K562 (cell line): ENCODE measurements around the gene HAPLN2. TPM values are rescaled to one million over a fixed set of nuclear protein-coding genes. Genes with fewer than 3 reads are reported as not detected.

ENCODE experiments used
- ATAC-seq: fragments of 200-7000 bp; cut with Tn5 transposase; 3 replicates; pipeline ENCODE4 v1.9.1; 2020; ENCODE audit warnings: moderate library complexity
- BruUV-seq: library from RNA; stranded (reverse); fragments of 400-500 nt; replicated peaks from 2 replicates; lab custom pipeline; 2021; lab: Mats Ljungman, UMichigan
- CTCF ChIA-PET: fragments of 300-600 bp; formaldehyde crosslinking; extraction: SDS; loops from one replicate; lab custom pipeline; 2021; ENCODE audit warnings: low intra/inter-chr PET ratio; lab: Yijun Ruan, JAX
- POLR2A ChIA-PET: fragments of 300-600, 350-650 bp; sonication (Branson Sonifier 250); formaldehyde crosslinking; extraction: SDS; loops from one replicate; lab custom pipeline; 2021; ENCODE audit warnings: antibody characterized with exemption, inconsistent platforms; lab: Yijun Ruan, JAX
- DNase-seq, 4 experiments: peaks; one replicate each; pipeline versions ENCODE4 v3.0.0 to v3.0.0-alpha.2; 2011 to 2018; ENCODE audit warnings: low spot score in 3 of 4, mixed read lengths in 3 of 4; ENCODE audit errors: extremely low read depth in 1 of 4
- FAIRE-seq: peaks from 2 replicates; lab custom pipeline; 2011; peaks lifted over from hg19 to GRCh38; lab: Jason Lieb, UNC
- H2AFZ ChIP-seq: 2 replicates; pipeline ENCODE4 v1.6.0; 2011; ENCODE audit warnings: low read depth, low read length, control low read depth, inconsistent platforms
- H3K27ac ChIP-seq: fragments of 200-600 bp; 3 replicates; pipeline ENCODE4 v1.8.0; 2011; ENCODE audit warnings: low read depth, mild to moderate bottlenecking, control low read depth, inconsistent platforms, low read length, moderate library complexity, mixed read lengths; ENCODE audit errors: extremely low read depth
- H3K27me3 ChIP-seq, 2 experiments: fragments of 300-600 bp in 1 of 2; 2 replicates in 1 of 2; 3 replicates in 1 of 2; pipeline versions ENCODE4 v1.6.0 to v1.8.0; 2011; ENCODE audit warnings: inconsistent platforms in 2 of 2, low read length in 2 of 2, mild to moderate bottlenecking in 1 of 2, mixed read lengths in 1 of 2, moderate library complexity in 1 of 2; ENCODE audit not compliant: control insufficient read depth in 2 of 2, insufficient read depth in 2 of 2
- H3K36me3 ChIP-seq: fragments of 300-600 bp; 3 replicates; pipeline ENCODE4 v1.8.0; 2011; ENCODE audit warnings: mild to moderate bottlenecking, low read length, inconsistent platforms; ENCODE audit not compliant: control insufficient read depth, insufficient read depth
- H3K4me1 ChIP-seq, 2 experiments: fragments of 200-600 bp in 1 of 2; replicated peaks in 1 of 2; 2 replicates in 1 of 2; 3 replicates in 1 of 2; pipeline versions ENCODE4 v1.5.1 to v1.8.0; 2011; ENCODE audit warnings: inconsistent platforms in 2 of 2, low read length in 2 of 2, mild to moderate bottlenecking in 1 of 2, mixed read lengths in 1 of 2, moderate library complexity in 1 of 2; ENCODE audit not compliant: control insufficient read depth in 2 of 2, insufficient read depth in 2 of 2
- H3K4me2 ChIP-seq: 2 replicates; pipeline ENCODE4 v1.6.1; 2011; ENCODE audit warnings: low read length, control low read depth, inconsistent platforms, mixed read lengths; ENCODE audit not compliant: insufficient read depth
- H3K4me3 ChIP-seq: fragments of 200-600 bp; sonication (generic), shearing (Covaris generic); 2 replicates; pipeline ENCODE4 v1.5.1; 2016; ENCODE audit warnings: control low read depth, inconsistent platforms
- H3K79me2 ChIP-seq: fragments of 200-600 bp; 3 replicates; pipeline ENCODE4 v1.8.0; 2011; ENCODE audit warnings: low read length, inconsistent platforms; ENCODE audit not compliant: control insufficient read depth, insufficient read depth
- H3K9ac ChIP-seq, 2 experiments: 2 replicates each; pipeline versions ENCODE4 v1.6.0 to v1.6.1; 2011; ENCODE audit warnings: low read depth in 2 of 2, low read length in 2 of 2, control low read depth in 1 of 2, inconsistent platforms in 1 of 2, mild to moderate bottlenecking in 1 of 2, mixed read lengths in 1 of 2; ENCODE audit not compliant: insufficient read depth in 1 of 2
- H3K9me1 ChIP-seq: one replicate; pipeline ENCODE4 v1.6.0; 2011; ENCODE audit warnings: inconsistent platforms, mild to moderate bottlenecking, low read length, moderate library complexity; ENCODE audit not compliant: control insufficient read depth, insufficient read depth
- H3K9me3 ChIP-seq: replicated peaks from 2 replicates; pipeline ENCODE4 v1.5.1; 2011; ENCODE audit warnings: low read depth, low read length, inconsistent platforms; ENCODE audit not compliant: control insufficient read depth, insufficient read depth
- H4K20me1 ChIP-seq: replicated peaks from 2 replicates; pipeline ENCODE4 v1.6.1; 2011; ENCODE audit warnings: low read length, inconsistent platforms, mixed read lengths; ENCODE audit not compliant: control insufficient read depth, insufficient read depth
- ARID1B ChIP-seq: fragments of 450-650 bp; IDR thresholded peaks from 2 replicates; pipeline ENCODE4 v1.6.1; 2016; ENCODE audit warnings: antibody characterized with exemption, mild to moderate bottlenecking, inconsistent platforms
- ARNT ChIP-seq, 2 experiments: fragments of 450-650 bp; IDR thresholded peaks; 2 replicates each; pipeline ENCODE4 v1.6.1; 2016; ENCODE audit warnings: mild to moderate bottlenecking in 1 of 2
- BRF1 ChIP-seq: IDR thresholded peaks from 3 replicates; pipeline ENCODE4 v1.6.1; 2011; ENCODE audit warnings: borderline replicate concordance, mild to moderate bottlenecking; ENCODE audit not compliant: insufficient read length; ENCODE audit errors: extremely low read depth
- CBFB ChIP-seq: sonication (generic); formaldehyde crosslinking; IDR thresholded peaks from 2 replicates; pipeline ENCODE4 v1.4.0; 2020; ENCODE audit warnings: mild to moderate bottlenecking, missing genetic modification reagents
- DPF2 ChIP-seq: fragments of 450-650 bp; IDR thresholded peaks from 2 replicates; pipeline ENCODE4 v1.6.1; 2016
- EGR1 ChIP-seq: fragments of 450-650 bp; conservative IDR thresholded peaks from 2 replicates; pipeline ENCODE4 v1.6.1; 2017; ENCODE audit warnings: mild to moderate bottlenecking
- HEY1 ChIP-seq: fragments of 250-450 bp; sonication (Bioruptor Pico); IDR thresholded peaks from 2 replicates; pipeline ENCODE4 v1.5.0; 2020; ENCODE audit warnings: mild to moderate bottlenecking, moderate library complexity, borderline replicate concordance
- JUN ChIP-seq, 2 experiments: sonication (generic) in 1 of 2; formaldehyde crosslinking in 1 of 2; IDR thresholded peaks; 2 replicates each; pipeline versions ENCODE4 v1.6.1 to v1.8.0; 2012 to 2022; ENCODE audit warnings: borderline replicate concordance in 2 of 2, mild to moderate bottlenecking in 2 of 2, improper control_type of control experiment in 1 of 2, low read depth in 1 of 2, low read length in 1 of 2, missing genetic modification reagents in 1 of 2
- JUND ChIP-seq, 2 experiments: IDR thresholded peaks; 2 replicates in 1 of 2; 3 replicates in 1 of 2; pipeline ENCODE4 v1.6.1; 2011; ENCODE audit warnings: borderline replicate concordance in 2 of 2, low read depth in 2 of 2, low read length in 2 of 2, improper control_type of control experiment in 1 of 2, missing biosample characterization in 1 of 2, missing genetic modification characterization in 1 of 2, missing genetic modification reagents in 1 of 2
- KDM5B ChIP-seq: fragments of 200-600 bp; sonication (generic); IDR thresholded peaks from 2 replicates; pipeline ENCODE4 v1.6.1; 2012; ENCODE audit warnings: low read depth, mild to moderate bottlenecking, moderate library complexity, low read length, control low read depth, inconsistent platforms; ENCODE audit not compliant: insufficient replicate concordance
- KLF13 ChIP-seq: fragments of 450-650 bp; IDR thresholded peaks from 2 replicates; pipeline ENCODE4 v1.6.1; 2016; ENCODE audit warnings: missing genetic modification characterization, low read depth, mild to moderate bottlenecking, missing compliant biosample characterization, moderate library complexity, borderline replicate concordance
- SMARCA4 ChIP-seq: fragments of 450-650 bp; IDR thresholded peaks from 2 replicates; pipeline ENCODE4 v1.6.1; 2016
- SOX6 ChIP-seq: fragments of 450-650 bp; IDR thresholded peaks from 2 replicates; pipeline ENCODE4 v1.6.1; 2014; ENCODE audit warnings: mild to moderate bottlenecking
- TEAD4 ChIP-seq, 2 experiments: sonication (generic) in 1 of 2; formaldehyde crosslinking in 1 of 2; IDR thresholded peaks; 2 replicates each; pipeline versions ENCODE4 v1.6.1 to v1.8.0; 2012 to 2022; ENCODE audit warnings: borderline replicate concordance in 1 of 2, inconsistent platforms in 1 of 2, low read length in 1 of 2, mild to moderate bottlenecking in 1 of 2, missing genetic modification reagents in 1 of 2
- WGBS: fragments of 100-300 bp; shearing (Covaris generic); methylation state at CpG from one replicate; pipeline ENCODE4 v1.1.6; 2016; ENCODE audit warnings: low coverage, mixed read lengths; ENCODE audit not compliant: insufficient coverage; ENCODE audit errors: missing lambda C conversion rate; 5-methylcytosine and 5-hydroxymethylcytosine counted together
- in situ Hi-C: fragments of 300-500 bp; cut with MboI; formaldehyde crosslinking; loops from 4 replicates; pipeline ENCODE4 v1.15.0; 2018; ENCODE audit warnings: inconsistent platforms, mixed read lengths
- intact Hi-C: fragments of 100-400 bp; cut with micrococcal nuclease; formaldehyde crosslinking; loops from 2 replicates; pipeline ENCODE4 v1.14.2; 2022
- polyA plus RNA-seq, 8 experiments: library from polyadenylated mRNA; depleted of rRNA in 4 of 8; stranded (reverse) in 5 of 8; unstranded in 3 of 8; fragments of >200 nt; fragmentation: Nextera tagmentation in 2 of 8; fragmentation: Illumina TruSeq in 1 of 8; extraction: Ambion mirVana in 2 of 8; extraction: Trizol in 1 of 8; gene quantifications; 2 replicates each; pipeline versions ENCODE4 v1.2.1 to v1.2.3, GENCODE V29; 2011 to 2014; ENCODE audit warnings: inconsistent platforms in 1 of 8, missing spikeins in 1 of 8
- total RNA-seq, 7 experiments: library from RNA; depleted of rRNA in 6 of 7; stranded (reverse); fragments of >200 nt in 6 of 7; fragmentation: Illumina TruSeq in 2 of 7; extraction: Trizol in 2 of 7; gene quantifications; 2 replicates each; pipeline versions ENCODE4 v1.2.1 to v1.2.3, GENCODE V29; 2011 to 2021; ENCODE audit warnings: low replicate concordance in 1 of 7

HAPLN2 gene
- total and polyA plus RNA-seq, 9 of the 15 experiments (the other 6 are each of a cell fraction or from before 2014, with no cell fraction given): 0.14 to 5.2 (median 3.8) TPM; not detected in 4

- Histone ChIP-seq H3K9me1 (no peaks in the 10 kb centered on the region), H2AFZ (no peak overlapping the region), H3K36me3 (no peaks in the 10 kb centered on the region), H3K27me3 (no peaks in the 10 kb centered on the region), H3K79me2 (no peaks in the 10 kb centered on the region; the same call in 2 of the 3 replicates), H4K20me1 (no peaks in the 10 kb centered on the region), H3K4me2 (no peak overlapping the region), H3K9me3 (no peaks in the 10 kb centered on the region), H3K9ac (no peak overlapping the region), H3K4me1 (peaks cover 16 to 78% of the 10 kb centered on the region in 2 experiments; a peak in 4 of 5 replicates), H3K4me3 (no peak overlapping the region), H3K27ac (no peak overlapping the region)
- no peak for DNase-seq
- TF ChIP-seq ARNT (IDR thresholded peaks at IDR 0.05): peak in 1 of 2 experiments; percentile 92; a peak in 1 of 4 replicates
- TF ChIP-seq HEY1: no peak
- BruUV-seq: no TSS peak
- 62% methylated on average over 2 of the region's 2 CpGs for WGBS
- ChIA-PET CTCF (no interaction called here), POLR2A (interaction anchor here (2.9 kb wide), 1 partner anchor 10 kb away, joined by 18 read pairs; no protein-coding TSS in a partner anchor)
- intact Hi-C loops (no loop called here), in situ Hi-C loops (no loop called here)
- FAIRE-seq: peak; percentile 19
- no peak for ATAC-seq
These were observed 52.6 kb downstream of the HAPLN2 start for GRCh38 chr1:156671804-156672203.

- Histone ChIP-seq H3K36me3 (no peaks in the 10 kb centered on the region), H4K20me1 (no peaks in the 10 kb centered on the region), H3K4me3 (no peak overlapping the region), H3K27me3 (no peaks in the 10 kb centered on the region), H3K79me2 (no peaks in the 10 kb centered on the region; the same call in 2 of the 3 replicates), H3K4me2 (peak overlapping the region; percentile 3), H2AFZ (no peak overlapping the region), H3K9me3 (no peaks in the 10 kb centered on the region), H3K27ac (no peak overlapping the region), H3K9me1 (no peaks in the 10 kb centered on the region), H3K4me1 (peaks cover 24 to 72% of the 10 kb centered on the region in 2 experiments), H3K9ac (peak overlapping the region in 1 of 2 experiments; percentile 81; a peak in 3 of 4 replicates)
- peak; percentile 96 for FAIRE-seq
- WGBS: 25% methylated on average over 7 of the region's 8 CpGs
- ATAC-seq: peak; percentile 70
- ChIA-PET POLR2A (interaction anchor here (0.8 to 1.2 kb wide), 3 partner anchors 12 to 34 kb away, joined by 3 to 10 read pairs (median 3); no protein-coding TSS in a partner anchor), CTCF (interaction anchor here (0.7 kb wide), 1 partner anchor 32 kb away, joined by 3 read pairs; the partner anchor contains the start of gene CRABP2)
- intact Hi-C loops: no loop called here
- in situ Hi-C loops: no loop called here
- peak in 2 of 4 experiments; percentile 48 to 55 for DNase-seq
- BruUV-seq: no TSS peak
- TF ChIP-seq CBFB (CRISPR knock-in tag) (no peak), ARID1B (0 out of 2 replicates have a peak, but pooled peaks have one; percentile 22), EGR1 (peak; percentile 96), KLF13 (tag) (no peak), JUN (IDR thresholded peaks at IDR 0.05; ENCODE audit: borderline replicate concordance, low read depth, low read length) (peak; percentile 55; the same call in 1 of the 2 replicates), JUN (CRISPR knock-in tag; IDR thresholded peaks at IDR 0.05; ENCODE audit: borderline replicate concordance) (no peak), JUND (IDR thresholded peaks at IDR 0.05; ENCODE audit: borderline replicate concordance, low read depth, low read length) (peak; percentile 86), JUND (tag; IDR thresholded peaks at IDR 0.05; ENCODE audit: borderline replicate concordance, low read depth, low read length) (peak; percentile 66; the same call in 1 of the 3 replicates), DPF2 (peak; percentile 41; the same call in 1 of the 2 replicates), TEAD4 (IDR thresholded peaks at IDR 0.05; ENCODE audit: low read length) (peak; percentile 37; the same call in 1 of the 2 replicates), TEAD4 (CRISPR knock-in tag; IDR thresholded peaks at IDR 0.05; ENCODE audit: borderline replicate concordance) (no peak), SMARCA4 (peak; percentile 51; the same call in 1 of the 2 replicates), KDM5B (no peak), BRF1 (no peak), SOX6 (0 out of 2 replicates have a peak, but pooled peaks have one; percentile 54)
These were observed 54.3 kb downstream of the HAPLN2 start for GRCh38 chr1:156673387-156674121.
